Panc1 (cell line): ENCODE results near the gene SLC35D3.

Experiments
- CTCF ChIP-seq: fragments of 450-650 bp; IDR thresholded peaks from 2 replicates; pipeline ENCODE4 v1.5.1; 2017; ENCODE audit warnings: mild to moderate bottlenecking
- POLR2AphosphoS5 ChIP-seq: IDR thresholded peaks from 2 replicates; pipeline ENCODE4 v1.6.1; 2012; ENCODE audit warnings: mild to moderate bottlenecking, low read depth, low read length, moderate library complexity
- REST ChIP-seq, 2 experiments: IDR thresholded peaks; 2 replicates each; pipeline ENCODE4 v1.6.1; 2011 to 2012; ENCODE audit warnings: low read depth in 2 of 2, control low read depth in 1 of 2, low read length in 1 of 2, mild to moderate bottlenecking in 1 of 2, moderate library complexity in 1 of 2; ENCODE audit not compliant: insufficient read depth in 1 of 2
- SIN3A ChIP-seq: IDR thresholded peaks from 2 replicates; pipeline ENCODE4 v1.6.1; 2012; ENCODE audit warnings: low read depth, mild to moderate bottlenecking, low read length, moderate library complexity, borderline replicate concordance; ENCODE audit not compliant: insufficient read depth
- TCF7L2 ChIP-seq: IDR thresholded peaks from 2 replicates; pipeline ENCODE4 v1.6.1; 2011; ENCODE audit warnings: mild to moderate bottlenecking, low read depth, low read length, inconsistent platforms

GRCh38 chr6:136945072-136945471 is 23.0 kb downstream of the SLC35D3 start:
- TF ChIP-seq CTCF (no peak), SIN3A (no peak), REST (IDR thresholded peaks at IDR 0.05; ENCODE audit: insufficient read depth in 1 of 2, low read depth in 2 of 2, low read length in 1 of 2) (no peak), POLR2AphosphoS5 (no peak), TCF7L2 (no peak)
